ENCODE measurements around the gene UTP4. TPM values are rescaled to one million over a fixed set of nuclear protein-coding genes. Genes with fewer than 3 reads are reported as not detected.

UTP4 gene
- total RNA-seq, 2 experiments from 2014 or later = 159 to 160 TPM

GRCh38 chr16:69108905-69109252 lies 23.6 kb upstream of the UTP4 start:
- ChIA-PET POLR2A (no interaction called here), CTCF (interaction anchor here (2.1 kb wide), 1 partner anchor 10 kb away, joined by 5 read pairs; no protein-coding TSS in a partner anchor)

GRCh38 chr16:69109486-69110270 lies 22.8 kb upstream of the UTP4 start:
- POLR2A ChIA-PET = no interaction called here
- CTCF ChIA-PET = interaction anchor here (0.8 kb wide), 1 partner anchor 9 kb away, joined by 3 read pairs; no protein-coding TSS in a partner anchor

GRCh38 chr16:69110406-69110805 lies 22.0 kb upstream of the UTP4 start:
- ChIA-PET CTCF (interaction anchor here (0.8 kb wide), 1 partner anchor 8 kb away, joined by 3 read pairs; no protein-coding TSS in a partner anchor), POLR2A (no interaction called here)

DNA sequence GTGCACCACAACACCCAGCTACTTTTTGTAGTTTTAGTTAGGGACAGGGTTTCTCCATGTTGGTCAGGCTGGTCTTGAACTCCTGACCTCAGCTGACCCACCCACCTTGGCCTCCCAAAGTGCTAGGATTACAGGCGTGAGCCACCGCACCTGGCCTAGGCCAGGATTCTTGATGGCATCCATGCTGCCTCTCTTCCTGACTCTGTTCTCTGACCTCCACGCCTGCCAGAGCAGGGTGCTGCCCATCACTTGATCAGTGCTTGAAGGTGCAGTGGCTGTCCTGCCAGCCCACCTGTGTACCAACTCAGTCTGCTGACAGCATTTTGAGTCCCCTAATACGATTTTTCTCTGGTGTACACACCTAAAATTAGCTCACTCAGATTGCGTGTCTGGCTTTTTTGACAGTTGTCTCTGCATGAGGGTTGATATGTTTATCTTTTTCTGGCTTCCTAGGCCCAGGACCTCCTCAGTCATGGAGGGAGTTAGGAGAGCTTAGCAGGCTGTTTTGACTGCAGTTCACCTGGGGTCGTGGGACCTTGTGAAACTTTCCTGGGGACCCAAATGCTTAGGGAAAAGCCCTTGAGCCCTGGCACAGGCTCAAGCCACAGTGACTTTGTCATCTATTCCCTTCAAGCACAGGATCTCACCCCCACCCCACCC lies 21.1 kb upstream of the UTP4 start:
- ChIA-PET POLR2A (no interaction called here), CTCF (interaction anchor here (4.7 kb wide), 1 partner anchor 13 kb away, joined by 21 read pairs; no protein-coding TSS in a partner anchor)

GRCh38 chr16:69111876-69112230 lies 20.6 kb upstream of the UTP4 start:
- ChIA-PET POLR2A (no interaction called here), CTCF (interaction anchor here (0.5 to 4.7 kb wide), 2 partner anchors 12 to 131 kb away, joined by 3 to 21 read pairs; no protein-coding TSS in a partner anchor)

DNA sequence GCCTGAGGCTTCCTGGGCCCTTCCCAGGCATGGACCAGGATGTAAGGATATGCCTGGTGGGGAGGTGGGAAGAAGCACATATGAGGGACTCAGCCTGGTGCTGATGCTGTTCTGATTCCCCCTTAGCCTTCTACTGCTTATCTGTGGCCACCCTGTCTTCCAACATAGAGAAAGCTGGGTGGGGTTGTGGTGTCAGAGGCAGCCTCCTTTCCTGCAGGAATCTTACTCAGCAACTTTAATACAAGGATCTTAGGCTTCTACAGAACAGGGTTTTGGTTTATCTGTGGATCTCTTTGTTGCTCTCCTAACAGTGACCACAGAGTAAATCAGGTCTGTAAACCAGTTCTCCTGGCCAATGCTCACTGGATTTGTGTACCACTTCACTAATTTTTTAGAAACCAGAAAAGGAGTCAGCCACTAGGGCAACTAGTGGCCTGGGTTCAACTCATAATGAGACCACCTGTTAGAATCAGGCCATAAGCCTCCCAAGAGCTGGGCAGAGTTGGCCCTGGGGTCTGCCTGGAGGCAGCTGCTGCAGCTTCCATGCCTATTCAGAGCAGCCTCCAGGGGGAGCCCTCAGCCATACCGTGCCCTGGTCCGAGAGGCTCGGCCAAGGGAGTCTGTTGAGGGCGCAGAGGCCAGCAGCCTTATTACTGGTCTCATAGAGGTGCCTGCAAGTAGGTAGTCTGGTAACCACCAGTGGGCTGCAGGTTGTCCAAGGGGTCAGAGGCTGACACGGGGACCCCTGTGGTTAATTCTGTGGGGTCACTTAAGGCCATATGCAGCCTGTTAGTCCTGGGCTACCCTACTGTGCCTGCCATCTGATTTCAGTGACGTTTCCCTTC lies 19.9 kb upstream of the UTP4 start:
- ChIA-PET CTCF (interaction anchor here (0.5 to 4.7 kb wide), 6 partner anchors 10 to 131 kb away, joined by 3 to 21 read pairs (median 3); no protein-coding TSS in a partner anchor), POLR2A (no interaction called here)

DNA sequence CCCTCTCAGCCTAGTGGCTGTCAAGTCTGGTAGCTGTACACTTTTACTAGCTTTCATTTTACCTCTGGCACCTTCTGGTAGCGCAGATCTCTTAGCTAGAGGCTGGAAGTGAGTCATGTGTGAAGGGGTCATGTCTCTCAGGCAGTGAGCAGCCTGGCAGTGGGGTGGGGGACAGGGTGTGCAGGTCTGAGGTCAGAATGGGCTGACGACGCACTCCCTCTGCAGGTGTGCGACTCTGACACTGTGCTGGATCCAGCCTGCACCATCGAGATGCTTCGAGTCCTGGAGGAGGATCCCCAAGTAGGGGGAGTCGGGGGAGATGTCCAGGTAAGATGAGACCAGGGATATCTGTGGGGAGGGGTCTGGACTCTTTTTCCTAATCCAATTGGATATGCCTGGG lies 19.2 kb upstream of the UTP4 start:
- CTCF ChIA-PET = interaction anchor here (0.9 to 4.7 kb wide), 6 partner anchors 9 to 21 kb away, joined by 3 to 21 read pairs (median 3); no protein-coding TSS in a partner anchor
- POLR2A ChIA-PET = no interaction called here

DNA sequence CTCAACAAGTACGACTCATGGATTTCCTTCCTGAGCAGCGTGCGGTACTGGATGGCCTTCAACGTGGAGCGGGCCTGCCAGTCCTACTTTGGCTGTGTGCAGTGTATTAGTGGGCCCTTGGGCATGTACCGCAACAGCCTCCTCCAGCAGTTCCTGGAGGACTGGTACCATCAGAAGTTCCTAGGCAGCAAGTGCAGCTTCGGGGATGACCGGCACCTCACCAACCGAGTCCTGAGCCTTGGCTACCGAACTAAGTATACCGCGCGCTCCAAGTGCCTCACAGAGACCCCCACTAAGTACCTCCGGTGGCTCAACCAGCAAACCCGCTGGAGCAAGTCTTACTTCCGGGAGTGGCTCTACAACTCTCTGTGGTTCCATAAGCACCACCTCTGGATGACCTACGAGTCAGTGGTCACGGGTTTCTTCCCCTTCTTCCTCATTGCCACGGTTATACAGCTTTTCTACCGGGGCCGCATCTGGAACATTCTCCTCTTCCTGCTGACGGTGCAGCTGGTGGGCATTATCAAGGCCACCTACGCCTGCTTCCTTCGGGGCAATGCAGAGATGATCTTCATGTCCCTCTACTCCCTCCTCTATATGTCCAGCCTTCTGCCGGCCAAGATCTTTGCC lies 18.0 kb upstream of the UTP4 start:
- POLR2A ChIA-PET = no interaction called here
- CTCF ChIA-PET = interaction anchor here (4.7 kb wide), 1 partner anchor 10 kb away, joined by 21 read pairs; no protein-coding TSS in a partner anchor

DNA sequence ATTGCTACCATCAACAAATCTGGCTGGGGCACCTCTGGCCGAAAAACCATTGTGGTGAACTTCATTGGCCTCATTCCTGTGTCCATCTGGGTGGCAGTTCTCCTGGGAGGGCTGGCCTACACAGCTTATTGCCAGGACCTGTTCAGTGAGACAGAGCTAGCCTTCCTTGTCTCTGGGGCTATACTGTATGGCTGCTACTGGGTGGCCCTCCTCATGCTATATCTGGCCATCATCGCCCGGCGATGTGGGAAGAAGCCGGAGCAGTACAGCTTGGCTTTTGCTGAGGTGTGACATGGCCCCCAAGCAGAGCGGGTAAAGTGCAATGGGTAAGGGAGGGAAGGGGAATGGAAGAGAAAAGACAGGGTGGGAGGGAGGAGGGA lies 17.5 kb upstream of the UTP4 start:
- ChIA-PET POLR2A (no interaction called here), CTCF (interaction anchor here (4.7 kb wide), 1 partner anchor 9 kb away, joined by 21 read pairs; no protein-coding TSS in a partner anchor)

DNA sequence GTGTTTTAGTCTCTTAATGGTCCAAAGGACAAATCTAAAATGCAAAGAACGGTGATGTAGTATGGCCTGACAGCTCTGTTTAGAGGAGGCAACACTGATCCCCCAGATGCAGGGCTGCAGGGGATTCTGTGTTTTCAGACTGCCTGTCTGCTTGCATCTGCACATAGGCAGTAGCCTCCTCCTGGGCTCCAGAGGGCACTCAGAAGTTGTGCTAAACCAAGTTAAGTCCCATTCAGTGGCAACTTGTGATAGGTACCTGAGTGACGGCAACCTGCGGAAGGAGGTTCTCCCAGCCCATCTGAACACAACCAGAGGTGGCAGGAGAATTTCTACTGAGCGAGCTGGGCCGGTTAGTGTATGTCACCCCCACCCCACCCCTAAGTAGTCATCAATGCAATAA lies 17.1 kb upstream of the UTP4 start:
- ChIA-PET POLR2A (no interaction called here), CTCF (interaction anchor here (4.7 kb wide), 1 partner anchor 9 kb away, joined by 21 read pairs; no protein-coding TSS in a partner anchor)

DNA sequence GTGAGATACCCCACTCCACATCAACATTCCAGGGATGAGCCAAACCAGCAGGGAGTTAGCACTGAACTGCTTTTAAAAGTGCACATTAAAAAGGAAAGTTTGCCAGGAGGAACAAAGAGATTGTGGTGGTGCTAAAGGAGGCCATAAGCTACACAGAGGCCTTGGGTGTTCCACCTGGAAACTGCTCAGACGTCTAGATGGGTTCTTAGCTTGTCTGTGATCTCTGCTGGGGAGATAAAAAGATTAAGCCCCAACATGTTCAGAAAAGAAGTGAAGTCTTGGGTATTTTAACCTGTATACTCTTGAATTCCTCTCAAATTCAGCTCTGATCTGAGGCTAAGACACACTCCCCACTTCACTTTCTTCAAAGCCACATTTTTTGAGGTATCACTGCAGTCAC lies 16.6 kb upstream of the UTP4 start:
- POLR2A ChIA-PET = no interaction called here
- CTCF ChIA-PET = interaction anchor here (4.7 kb wide), 1 partner anchor 8 kb away, joined by 21 read pairs; no protein-coding TSS in a partner anchor

DNA sequence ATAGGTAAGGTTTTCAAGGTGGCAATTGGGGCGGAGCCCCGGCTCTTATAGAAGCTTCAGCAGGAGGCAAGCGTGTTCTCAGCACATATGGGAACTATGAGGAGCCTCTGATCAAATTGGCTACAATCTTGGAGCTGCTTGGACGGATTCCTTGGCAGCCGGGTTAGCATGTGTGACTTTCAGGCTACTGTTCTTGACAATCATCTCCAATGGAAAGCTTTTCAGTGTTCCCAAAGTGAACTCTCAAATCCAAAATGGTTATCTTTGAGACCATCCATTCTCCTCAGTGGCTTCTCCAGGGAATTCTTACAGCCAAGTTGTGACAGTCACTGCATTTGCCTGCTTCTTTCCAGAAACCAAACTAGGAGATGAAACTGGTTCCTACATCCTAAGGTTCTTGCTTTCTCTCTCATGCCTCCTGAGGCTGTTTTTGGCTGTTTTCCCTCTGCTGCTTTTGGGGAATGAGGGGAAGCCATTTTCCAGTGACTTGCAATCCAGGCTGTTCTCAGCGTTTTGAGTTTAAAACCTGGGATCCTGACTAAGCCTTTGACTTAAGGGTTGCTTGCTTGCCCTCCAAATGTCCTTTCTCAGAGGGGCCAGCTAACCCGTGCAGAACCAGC lies 16.1 kb upstream of the UTP4 start:
- ChIA-PET CTCF (no interaction called here), POLR2A (interaction anchor here (0.6 kb wide), 1 partner anchor 12 kb away, joined by 11 read pairs; no protein-coding TSS in a partner anchor)

- POLR2A ChIA-PET = interaction anchor here (0.6 kb wide), 1 partner anchor 12 kb away, joined by 11 read pairs; no protein-coding TSS in a partner anchor
- CTCF ChIA-PET = interaction anchor here (0.7 kb wide), 1 partner anchor 15 kb away, joined by 3 read pairs; no protein-coding TSS in a partner anchor
These were observed 15.5 kb upstream of the UTP4 start for GRCh38 chr16:69116906-69117305.

DNA sequence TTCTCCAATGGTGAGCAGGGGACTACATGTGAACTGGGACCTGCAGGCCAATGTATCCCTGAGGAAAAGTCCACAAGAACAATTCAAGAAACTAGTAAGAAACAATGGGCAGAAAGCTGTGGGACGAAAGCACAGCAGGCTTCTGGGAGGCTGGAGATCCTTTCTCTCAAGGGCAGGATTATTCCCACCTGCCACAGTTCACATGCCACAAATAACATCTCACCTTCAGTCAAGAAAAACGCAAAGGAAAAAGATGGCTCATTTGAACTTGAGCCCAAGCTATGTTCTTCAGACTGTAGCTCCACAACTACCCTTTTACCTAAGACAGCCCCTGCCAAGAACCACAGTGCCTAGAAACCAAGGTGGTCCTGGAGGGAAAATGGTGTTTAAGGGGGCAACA lies 14.0 kb upstream of the UTP4 start:
- POLR2A ChIA-PET = no interaction called here
- CTCF ChIA-PET = interaction anchor here (0.6 to 1.5 kb wide), 3 partner anchors 9 to 954 kb away, joined by 3 to 5 read pairs (median 3); no protein-coding TSS in a partner anchor

GRCh38 chr16:69118994-69119393 lies 13.5 kb upstream of the UTP4 start:
- POLR2A ChIA-PET = no interaction called here
- CTCF ChIA-PET = interaction anchor here (0.6 to 1.5 kb wide), 3 partner anchors 9 to 954 kb away, joined by 3 to 5 read pairs (median 3); no protein-coding TSS in a partner anchor

DNA sequence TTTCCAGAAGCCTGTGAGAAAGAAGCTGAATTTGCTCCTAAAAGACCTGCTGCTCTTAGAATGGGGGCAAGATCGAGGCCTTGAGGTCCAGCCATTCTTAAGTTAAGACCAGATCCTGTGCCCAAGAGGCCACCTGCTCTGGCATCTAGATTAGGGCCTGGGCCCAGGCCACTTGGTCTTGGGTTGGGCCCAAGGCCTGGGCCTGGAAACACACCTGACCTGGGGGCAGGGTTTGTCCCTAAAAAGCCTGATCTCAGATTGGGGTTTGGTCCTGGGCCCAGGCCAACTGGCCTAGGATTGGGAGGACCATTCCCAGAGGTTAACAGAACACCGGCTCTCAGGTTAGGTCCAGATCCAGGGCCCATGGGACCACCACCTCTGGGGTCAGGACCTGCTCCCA lies 12.9 kb upstream of the UTP4 start:
- ChIA-PET CTCF (interaction anchor here (0.5 to 1.5 kb wide), 3 partner anchors 10 to 52 kb away, joined by 3 to 5 read pairs (median 3); no protein-coding TSS in a partner anchor), POLR2A (no interaction called here)

GRCh38 chr16:69120096-69120664 lies 12.3 kb upstream of the UTP4 start:
- POLR2A ChIA-PET = no interaction called here

DNA sequence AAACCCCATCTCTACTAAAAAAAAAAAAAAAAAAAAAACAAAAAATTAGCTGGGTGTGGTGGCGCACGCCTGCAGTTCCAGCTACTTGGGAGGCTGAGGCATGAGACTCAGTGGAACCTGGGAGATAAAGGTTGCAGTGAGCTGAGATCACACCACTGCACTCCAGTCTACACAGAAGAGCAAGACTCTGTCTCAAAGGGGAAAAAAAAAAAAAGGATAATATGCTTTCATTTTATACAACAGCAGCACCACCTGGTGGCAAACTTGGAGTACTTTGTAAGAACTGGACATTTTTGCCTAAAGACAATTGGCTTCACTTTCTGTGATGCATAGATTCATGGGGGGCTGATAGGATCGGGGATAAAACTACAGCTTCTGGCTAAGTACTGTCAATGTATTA lies 8.5 kb upstream of the UTP4 start:
- CTCF ChIA-PET = interaction anchor here (0.6 to 2.9 kb wide), 12 partner anchors 9 to 1559 kb away, joined by 3 to 21 read pairs (median 3); partner anchors contain the start of genes CHTF8, HAS3 and UTP4

More at GRCh38 chr16:69120096-69120664, 12.3 kb upstream of the UTP4 start:
- CTCF ChIA-PET = no interaction called here

More for the DNA sequence above, 8.5 kb upstream of the UTP4 start:
- POLR2A ChIA-PET = interaction anchor here (0.7 to 1.1 kb wide), 2 partner anchors 95 to 277 kb away, joined by 5 to 7 read pairs; no protein-coding TSS in a partner anchor

Measured in activated CD8-positive, alpha-beta memory T cell treated with anti-CD3 and anti-CD28 coated beads for 36 hours (primary cell).